GM21717 (cell line): ENCODE data around the gene DENND6B.

Source experiments
- ATAC-seq: cut with Tn5 transposase; IDR thresholded peaks from one replicate; pipeline ENCODE4 v1.9.1; 2021; ENCODE audit warnings: mild to moderate bottlenecking, moderate library complexity; ENCODE audit not compliant: unreplicated experiment

DENND6B gene

GRCh38 chr22:50305393-50305922 lies 21.4 kb downstream of the DENND6B start:
- no peak for ATAC-seq

- no peak for ATAC-seq
Measured at GRCh38 chr22:50304528-50305392, 22.1 kb downstream of the DENND6B start.

- ATAC-seq = no peak
Measured at GRCh38 chr22:50303848-50304527, 22.8 kb downstream of the DENND6B start.

GRCh38 chr22:50303515-50303847 lies 23.3 kb downstream of the DENND6B start:
- ATAC-seq = no peak

- ATAC-seq = no peak
Measured at GRCh38 chr22:50302564-50302963, 24.2 kb downstream of the DENND6B start.

GRCh38 chr22:50302041-50302541 lies 24.7 kb downstream of the DENND6B start:
- ATAC-seq = no peak

GRCh38 chr22:50301581-50301991 lies 25.2 kb downstream of the DENND6B start:
- no peak for ATAC-seq

GRCh38 chr22:50300620-50301257 lies 26.1 kb downstream of the DENND6B start:
- ATAC-seq = no peak

GRCh38 chr22:50299785-50300619 lies 26.8 kb downstream of the DENND6B start:
- ATAC-seq = no peak

- no peak for ATAC-seq
Measured at GRCh38 chr22:50298937-50299784, 27.7 kb downstream of the DENND6B start.

- ATAC-seq = no peak
Measured at GRCh38 chr22:50298266-50298637, 28.6 kb downstream of the DENND6B start.

- no peak for ATAC-seq
Measured at GRCh38 chr22:50297510-50298265, 29.1 kb downstream of the DENND6B start.

- ATAC-seq = no peak
Measured at GRCh38 chr22:50296658-50297490, 29.9 kb downstream of the DENND6B start.

GRCh38 chr22:50294319-50294656 lies 32.5 kb downstream of the DENND6B start:
- no peak for ATAC-seq

- no peak for ATAC-seq
Measured at GRCh38 chr22:50293441-50294318, 33.1 kb downstream of the DENND6B start.

GRCh38 chr22:50292643-50293440 lies 34.0 kb downstream of the DENND6B start:
- ATAC-seq = no peak
